Left cardiac atrium (tissue), 4 donors: ENCODE results near the gene DMD. TPM values are rescaled to one million over a fixed set of nuclear protein-coding genes. Genes with fewer than 3 reads are reported as not detected.
"Not testable (repeated sequence)": the region's sequence is repeated elsewhere in the genome, so short reads cannot be mapped to it uniquely, and the experiment has no call there.

ENCODE experiments used
- ATAC-seq, 2 donors: fragments of 200-7000 bp; cut with Tn5 transposase; one replicate each; pipeline ENCODE4 v1.9.1; 2020; ENCODE audit warnings: mild to moderate bottlenecking in 2 of 2, moderate library complexity in 2 of 2
- DNase-seq: peaks from one replicate; pipeline ENCODE4 v3.0.0-alpha.2; 2020
- intact Hi-C, 2 donors: fragments of 100-400 bp; cut with DNase I; formaldehyde crosslinking; loops; one replicate each; pipeline versions ENCODE4 v1.14.1 to v1.15.1; 2022 to 2023
- total RNA-seq, 2 donors: library from RNA; stranded (reverse); fragmentation: NEBNext Ultra II Directional; extraction: Animal tissue kit (Norgen Biotek cat#: 25700); gene quantifications; one replicate each; pipeline ENCODE4 v1.2.1, GENCODE V29; 2021
- donor health status: DM: no; HTN: yes; CAD: no.
- donor health status: DM: no; HTN: yes; CAD: no; lungs with severe emphysema.
- donor health status: DM: yes; HTN: yes; CAD: no.
- donor health status: Dilated cardiomyopathy.

Gene DMD
- total RNA-seq, 2 donors from 2014 or later = 134 to 137 TPM

DNA sequence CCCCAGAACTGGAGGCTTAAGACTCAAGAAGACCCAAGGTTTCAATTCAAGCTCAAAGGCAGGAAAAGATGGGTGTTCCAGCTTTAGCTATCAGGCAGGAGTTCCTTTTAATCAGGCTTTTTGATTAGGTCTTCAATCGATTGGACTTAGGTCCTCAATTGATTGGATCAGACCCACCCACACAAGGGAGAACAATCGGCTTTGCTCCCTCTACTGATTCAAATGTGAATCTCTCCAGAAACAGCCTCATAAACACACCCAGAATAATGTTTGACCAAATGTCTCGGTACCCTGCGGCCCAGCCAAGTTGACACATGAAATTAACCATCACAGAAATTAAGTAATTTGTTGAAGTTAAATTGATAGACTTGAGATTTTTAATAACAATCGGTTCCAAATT, 1222.4 kb downstream of the DMD start:
- intact Hi-C loops = no loop called here

DNA sequence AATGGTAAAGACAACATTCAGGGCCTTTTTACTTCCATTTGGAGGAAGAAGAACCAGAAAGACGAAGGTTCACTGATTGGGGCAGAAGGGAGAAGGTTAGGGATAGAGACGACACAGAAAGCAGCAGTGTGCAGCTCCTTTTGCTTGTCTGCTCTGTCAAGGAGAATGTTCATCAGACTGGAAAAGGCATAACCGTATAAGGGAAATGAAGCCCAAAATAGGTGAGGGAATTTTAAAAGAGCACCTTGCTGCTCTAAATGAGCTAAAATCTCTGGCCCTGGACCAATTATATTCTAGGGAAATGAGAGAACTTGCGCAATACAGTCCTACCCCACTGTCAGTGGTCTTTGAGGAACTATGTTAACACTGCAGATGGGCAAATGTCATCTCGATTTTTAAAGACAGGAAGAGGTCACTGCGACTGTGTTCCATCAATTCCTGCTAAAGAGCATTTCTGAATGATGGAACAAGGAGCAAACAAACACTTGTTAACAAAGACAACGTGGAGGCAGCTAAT, 1229.7 kb downstream of the DMD start:
- intact Hi-C loops = no loop called here
- ATAC-seq = no peak
- DNase-seq = no peak

More for the DNA sequence above, 1222.4 kb downstream of the DMD start:
- no peak for ATAC-seq
- no peak for DNase-seq

DNA sequence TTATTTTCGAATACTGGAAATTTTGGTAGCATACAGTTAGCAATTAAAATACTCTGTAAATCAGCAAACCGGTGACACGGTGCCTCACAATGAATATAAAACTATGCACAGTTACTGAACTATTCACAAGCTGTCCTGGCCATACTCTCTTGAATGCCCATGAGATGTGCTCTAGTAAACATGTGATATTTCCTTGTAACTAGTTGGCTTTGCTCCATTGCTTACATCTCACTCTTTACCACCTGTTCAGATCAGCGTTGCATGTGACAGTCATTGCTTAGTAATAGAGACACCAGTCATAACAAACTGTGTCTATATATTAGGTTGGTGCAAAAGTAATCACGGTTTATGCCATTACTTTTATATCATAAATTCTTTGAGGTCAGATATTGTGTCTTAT, 1241.6 kb downstream of the DMD start:
- ATAC-seq (no peak), DNase-seq (no peak)
- intact Hi-C loops = no loop called here

DNA sequence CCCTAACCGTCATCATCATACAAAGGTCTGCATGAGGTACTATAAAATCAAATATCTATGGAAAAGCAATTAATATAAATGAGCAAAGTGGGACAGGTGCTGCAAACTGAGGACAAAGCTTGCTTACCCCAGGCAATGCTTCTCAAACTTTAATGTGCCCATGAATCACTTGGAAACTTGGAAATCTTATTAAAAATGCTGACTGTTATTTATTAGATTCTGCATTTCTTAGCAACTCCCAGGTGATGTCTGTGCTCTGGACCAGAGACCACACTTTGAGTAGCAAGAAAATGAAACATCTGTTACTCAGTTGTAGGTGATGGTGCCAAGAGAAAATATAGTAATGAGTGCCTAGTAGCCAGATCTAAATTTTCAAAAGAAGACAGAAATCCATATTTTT, 1249.1 kb downstream of the DMD start:
- ATAC-seq (no peak), DNase-seq (no peak)
- intact Hi-C loops = no loop called here

DNA sequence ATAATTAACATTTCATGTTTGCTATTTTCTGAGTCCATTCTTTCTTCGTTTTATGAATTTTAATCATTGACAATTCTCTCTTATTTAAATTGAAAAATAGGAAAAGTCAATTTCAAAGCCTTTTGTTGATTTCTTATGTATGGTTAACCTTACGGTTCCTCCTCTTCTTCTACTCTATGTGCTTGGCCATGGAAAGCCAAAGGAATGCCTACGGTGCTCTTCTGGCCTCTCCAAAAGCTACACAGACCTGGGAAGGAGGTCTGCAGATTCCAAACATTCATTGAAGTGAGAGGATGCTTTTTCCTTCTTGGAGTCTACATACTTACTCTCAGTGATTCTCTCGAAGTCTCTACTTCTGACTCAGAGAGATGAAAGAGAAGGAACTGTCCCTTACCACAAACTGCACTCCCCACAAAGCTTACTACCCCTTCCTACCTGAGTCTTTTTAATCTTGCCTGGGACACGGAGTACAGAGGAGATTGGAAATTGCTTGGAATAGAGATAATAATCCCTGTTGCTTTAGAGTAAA, 1276.4 kb downstream of the DMD start:
- intact Hi-C loops = no loop called here
- DNase-seq = no peak
- ATAC-seq = no peak

DNA sequence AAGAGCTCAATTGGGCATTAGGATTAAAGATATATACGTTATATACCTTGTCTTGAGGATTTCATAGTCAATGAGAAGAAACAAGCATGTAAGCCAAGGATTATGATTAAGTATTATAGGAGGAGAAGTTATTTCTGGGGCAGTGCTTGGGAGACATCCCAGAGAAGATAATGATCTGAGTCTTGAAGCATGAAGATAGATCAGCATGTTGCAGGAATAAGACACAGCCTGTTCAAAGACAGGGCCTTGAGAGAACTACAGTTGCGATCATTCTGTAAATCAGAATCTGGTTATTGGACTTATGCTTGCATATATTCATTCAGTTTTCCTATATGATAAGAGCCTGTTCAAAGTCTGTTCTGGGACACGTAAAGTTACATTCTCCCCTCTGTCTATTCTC, 1277.3 kb downstream of the DMD start:
- DNase-seq (no peak), ATAC-seq (no peak)
- intact Hi-C loops = no loop called here

DNA sequence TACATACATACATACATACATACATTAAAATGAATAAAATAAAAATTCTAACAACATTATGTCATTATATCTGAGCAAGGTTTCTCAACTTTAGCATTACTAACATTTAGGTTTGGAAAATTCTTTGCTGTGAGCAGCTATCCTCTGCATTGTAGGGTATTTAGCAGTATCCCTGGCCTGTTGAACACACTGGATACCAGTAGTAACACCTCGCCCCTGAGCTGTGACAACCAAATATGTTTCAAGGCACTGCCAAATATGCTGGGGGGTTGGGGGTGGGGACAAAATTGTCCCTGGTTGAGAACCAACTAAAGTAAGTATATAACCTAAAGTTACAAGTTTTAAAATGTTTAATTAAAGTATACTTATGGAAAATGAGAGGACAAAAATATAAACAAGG, 1278.6 kb downstream of the DMD start:
- DNase-seq (no peak), ATAC-seq (peak in 1 of 2 donors; percentile 50)
- intact Hi-C loops = no loop called here

DNA sequence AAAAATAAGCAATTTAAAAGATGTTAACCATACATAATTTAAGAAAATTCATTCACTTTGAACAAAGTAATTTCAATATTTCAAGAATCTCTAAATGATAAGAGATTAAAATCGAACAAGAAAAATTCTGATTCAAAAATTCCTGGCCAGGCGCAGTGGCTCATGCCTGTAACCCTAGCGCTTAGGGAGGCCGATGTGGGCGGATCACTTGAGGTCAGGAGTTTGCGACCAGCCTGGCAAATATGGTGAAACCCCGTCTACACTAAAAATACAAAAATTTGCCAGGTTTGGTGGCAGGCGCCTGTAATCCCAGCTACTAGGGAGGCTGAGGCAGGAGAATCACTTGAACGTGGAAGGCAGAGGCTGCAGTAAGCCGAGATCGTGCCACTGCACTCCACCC, 1279.0 kb downstream of the DMD start:
- ATAC-seq, DNase-seq, intact Hi-C loops: not testable (repeated sequence)

DNA sequence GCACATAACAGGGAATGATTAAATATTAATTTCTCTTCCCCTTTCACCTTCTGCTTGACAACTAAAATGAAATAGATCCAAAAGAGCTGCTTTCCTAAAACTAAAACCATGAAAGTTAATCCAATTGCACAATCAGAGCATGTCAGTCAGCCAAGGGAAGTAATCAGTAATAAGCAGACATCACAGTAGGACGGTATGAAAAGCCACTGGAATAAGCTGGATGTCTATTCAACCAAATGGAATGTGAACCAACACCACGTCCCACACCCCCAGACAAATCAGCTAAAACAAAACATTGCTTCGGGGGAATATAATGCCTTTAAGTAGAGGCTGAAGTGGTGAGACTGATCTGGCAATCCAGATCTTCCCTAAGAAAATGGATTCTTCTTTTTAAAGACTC, 1280.1 kb downstream of the DMD start:
- intact Hi-C loops = no loop called here
- DNase-seq (no peak), ATAC-seq (peak in 1 of 2 donors; percentile 70)

DNA sequence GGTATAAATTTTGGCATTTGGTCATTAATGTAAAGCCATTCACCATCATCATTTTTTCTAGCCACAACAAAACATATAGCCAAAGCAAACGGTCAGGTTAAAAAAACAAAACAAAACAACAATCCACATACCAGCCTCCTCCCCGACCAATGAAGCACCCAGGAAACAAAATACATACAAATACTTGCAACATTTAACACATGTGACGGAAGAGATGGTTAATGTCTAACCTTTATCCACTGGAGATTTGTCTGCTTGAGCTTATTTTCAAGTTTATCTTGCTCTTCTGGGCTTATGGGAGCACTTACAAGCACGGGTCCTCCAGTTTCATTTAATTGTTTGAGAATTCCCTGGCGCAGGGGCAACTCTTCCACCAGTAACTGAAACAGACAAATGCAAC, 1282.0 kb downstream of the DMD start:
- ATAC-seq = no peak
- intact Hi-C loops = no loop called here
- DNase-seq = no peak

DNA sequence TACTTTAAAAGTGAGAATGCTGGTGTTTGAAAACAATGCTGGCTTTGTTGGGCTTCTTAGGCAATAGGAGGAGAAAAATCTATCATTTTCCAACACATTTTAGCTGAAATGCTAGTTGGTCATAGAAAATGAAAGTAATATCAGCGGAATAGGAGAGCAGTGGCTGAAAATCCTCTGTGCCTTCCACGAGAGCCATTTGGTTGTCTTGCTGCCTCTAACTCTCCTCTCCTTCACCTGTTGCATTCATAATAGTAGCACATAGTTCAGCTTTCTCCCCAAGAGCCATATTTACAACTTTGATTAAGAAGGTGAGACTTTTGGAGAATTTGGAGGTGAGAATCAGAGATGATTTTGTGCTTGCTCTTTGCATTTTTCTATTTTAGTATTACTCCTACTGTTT, 1290.1 kb downstream of the DMD start:
- ATAC-seq = no peak
- DNase-seq = no peak
- intact Hi-C loops = no loop called here

DNA sequence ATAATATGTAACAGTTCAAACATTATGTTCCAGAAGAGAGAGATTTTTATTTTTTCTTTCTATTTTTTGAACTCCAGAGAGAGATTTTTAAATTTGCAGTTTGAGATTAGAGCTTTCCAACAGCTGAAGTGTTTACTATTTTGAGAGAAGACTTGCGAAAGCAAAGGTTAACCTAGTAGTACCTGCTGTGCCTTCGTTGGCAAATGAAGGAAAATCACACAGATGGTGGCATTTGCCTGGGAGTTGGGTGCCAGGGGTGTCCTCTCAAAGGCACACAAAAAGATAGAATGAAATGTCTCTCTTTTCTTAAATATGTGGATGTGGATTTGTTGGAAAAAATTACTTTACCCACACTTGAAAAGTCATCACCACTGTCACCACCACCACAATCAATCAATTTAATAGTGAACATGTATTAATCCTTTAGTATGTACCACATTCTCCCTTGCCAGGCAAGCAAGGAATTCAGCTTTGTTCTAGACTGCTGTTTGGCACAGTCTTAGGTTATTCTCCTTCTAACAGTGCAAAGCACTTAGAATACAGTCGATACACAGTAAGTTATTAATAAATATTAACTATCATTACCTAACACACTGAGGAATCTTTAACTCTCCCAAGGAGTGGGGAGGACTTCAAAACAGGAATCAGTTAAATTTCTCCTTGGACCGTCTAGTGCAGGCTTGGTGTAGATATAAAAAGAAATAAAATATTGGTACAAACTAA, 1301.3 kb downstream of the DMD start:
- ATAC-seq = no peak
- DNase-seq = no peak
- intact Hi-C loops = no loop called here

DNA sequence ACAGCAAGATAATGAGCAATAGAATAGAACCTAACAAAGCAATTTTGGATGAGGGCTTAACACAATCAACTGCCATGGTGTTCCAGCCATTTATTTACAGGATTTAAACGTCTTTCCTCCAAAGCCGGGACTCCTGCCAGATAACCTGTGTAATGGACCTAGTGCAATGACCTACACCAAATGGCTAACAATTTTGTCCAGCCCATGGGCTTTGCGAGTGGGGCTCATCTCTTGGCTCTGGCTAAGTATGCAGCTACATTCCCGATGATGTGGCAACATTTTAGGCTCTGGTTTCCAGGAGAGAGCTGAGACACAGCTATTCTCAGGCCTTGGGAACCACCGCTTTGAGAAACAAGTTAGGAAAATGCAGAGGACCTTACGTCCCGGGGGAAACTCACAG, 1317.2 kb downstream of the DMD start:
- no peak for ATAC-seq
- intact Hi-C loops = no loop called here
- no peak for DNase-seq

DNA sequence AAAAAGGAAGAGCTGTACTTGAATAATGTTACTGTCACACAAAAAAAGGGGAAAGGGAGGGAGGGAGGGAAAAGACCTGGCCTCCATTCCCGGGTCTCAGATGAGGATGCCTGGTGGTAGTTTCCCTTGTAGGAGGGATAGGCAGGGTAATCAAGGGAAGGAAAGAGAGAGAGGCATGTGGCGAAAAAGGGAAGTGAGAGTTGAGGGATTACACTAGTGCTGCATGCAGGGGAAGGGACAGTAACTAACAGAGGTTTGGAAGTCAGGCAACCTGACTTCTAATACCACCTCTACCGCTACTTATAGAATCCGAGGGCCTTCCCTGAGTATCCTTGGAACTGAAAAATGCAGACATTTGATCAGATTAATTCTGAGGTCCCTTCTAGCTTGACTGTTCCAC, 1317.8 kb downstream of the DMD start:
- intact Hi-C loops = no loop called here
- no peak for ATAC-seq
- no peak for DNase-seq

DNA sequence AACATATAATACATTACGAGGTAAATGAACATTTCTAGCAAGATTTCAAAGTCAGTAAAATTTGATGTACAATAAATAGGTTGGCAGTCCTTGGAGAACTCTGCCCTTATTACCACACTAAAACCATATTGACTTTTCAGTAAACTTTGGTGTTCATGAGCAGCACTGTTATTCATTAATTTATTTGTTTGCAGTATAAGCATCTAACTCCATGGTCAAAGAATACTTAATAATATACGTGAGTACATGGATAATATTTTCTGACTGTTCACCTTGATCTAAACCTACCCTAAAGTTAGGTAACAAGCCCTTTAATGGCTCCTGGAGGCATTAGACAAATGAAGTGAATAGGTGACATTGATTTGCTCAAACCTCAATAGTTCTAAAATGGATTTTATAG, 1322.3 kb downstream of the DMD start:
- ATAC-seq (no peak), DNase-seq (no peak)
- intact Hi-C loops = no loop called here

DNA sequence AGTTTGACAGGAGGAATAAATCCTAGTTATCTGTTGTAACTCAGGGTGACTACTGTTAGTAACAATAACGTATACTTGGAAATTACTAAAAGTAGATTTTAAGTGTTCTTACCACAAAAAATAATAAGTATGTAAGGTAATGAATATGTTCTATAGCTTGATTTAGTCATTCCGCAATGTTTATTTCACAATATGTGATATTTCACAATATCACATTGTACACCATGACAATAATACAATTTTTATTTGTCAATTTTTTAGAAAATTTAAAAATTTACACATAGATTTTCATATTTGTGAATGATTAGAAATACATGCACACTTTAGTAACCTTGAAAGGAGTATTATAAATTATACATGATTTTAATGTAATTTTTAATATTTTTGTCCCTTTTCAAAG, 1326.8 kb downstream of the DMD start:
- intact Hi-C loops = no loop called here
- ATAC-seq = no peak

DNA sequence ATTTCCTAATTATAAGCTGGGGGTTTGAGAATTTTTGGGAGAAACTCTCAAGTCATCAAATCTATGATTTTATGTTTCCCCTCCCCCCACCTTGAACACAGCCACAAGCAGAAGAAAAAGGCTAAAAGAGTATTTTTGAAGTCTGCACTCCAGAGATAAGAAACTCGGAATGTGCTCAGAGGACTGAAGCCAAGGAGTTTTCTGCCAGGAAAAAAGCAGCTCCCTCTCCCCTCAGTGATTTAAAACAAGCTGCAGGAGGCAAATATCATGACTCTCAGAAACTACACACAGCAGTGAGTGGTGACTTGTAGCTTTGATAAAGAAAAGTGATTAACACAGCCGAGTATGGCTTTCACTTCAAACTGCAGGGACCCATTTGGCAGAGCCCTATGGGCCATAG, 1339.3 kb downstream of the DMD start:
- DNase-seq = no peak

More for the DNA sequence above, 1326.8 kb downstream of the DMD start:
- no peak for DNase-seq

DNA sequence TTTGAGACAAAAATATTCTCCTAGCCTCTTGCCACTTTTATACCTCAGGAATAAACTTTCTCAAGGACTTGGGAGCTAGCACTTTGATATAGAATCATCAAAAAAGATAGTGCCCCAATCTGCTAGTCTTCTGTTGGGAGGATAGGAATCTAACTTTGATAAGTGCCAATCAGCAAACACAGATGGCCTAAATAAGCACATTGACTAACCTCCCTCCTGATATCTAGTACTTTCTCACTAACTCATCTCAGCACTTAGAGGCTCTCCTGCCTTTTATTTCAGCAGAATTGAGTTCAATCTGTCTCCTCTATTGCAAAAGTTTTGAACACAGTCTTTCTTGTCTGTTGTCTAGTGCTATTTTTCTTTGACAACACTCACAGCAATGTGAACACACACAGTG, 1341.1 kb downstream of the DMD start:
- ATAC-seq = no peak
- intact Hi-C loops = no loop called here

More for the DNA sequence above, 1339.3 kb downstream of the DMD start:
- peak; percentile 63 to 71 for ATAC-seq
- intact Hi-C loops = no loop called here

DNA sequence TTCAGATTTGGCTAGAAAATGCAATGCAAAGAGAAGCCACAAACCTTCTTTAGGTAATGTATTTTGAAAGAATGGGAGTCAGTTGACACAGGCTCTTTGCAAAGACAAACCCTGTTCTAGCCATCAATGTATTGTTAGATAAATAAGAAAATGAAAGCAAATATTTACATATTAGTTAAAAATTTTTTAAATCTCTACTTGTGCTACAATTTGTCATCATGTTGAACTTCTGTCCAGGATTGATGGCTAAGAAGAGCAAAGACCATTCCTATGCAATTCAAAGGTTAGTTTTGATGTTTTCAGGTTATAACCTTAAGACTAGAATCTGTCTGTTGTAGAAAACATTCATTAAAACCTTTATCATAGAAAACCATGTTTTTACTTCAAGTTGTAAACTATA, 1350.7 kb downstream of the DMD start:
- intact Hi-C loops = no loop called here
- no peak for DNase-seq
- ATAC-seq = no peak

More for the DNA sequence above, 1341.1 kb downstream of the DMD start:
- no peak for DNase-seq

DNA sequence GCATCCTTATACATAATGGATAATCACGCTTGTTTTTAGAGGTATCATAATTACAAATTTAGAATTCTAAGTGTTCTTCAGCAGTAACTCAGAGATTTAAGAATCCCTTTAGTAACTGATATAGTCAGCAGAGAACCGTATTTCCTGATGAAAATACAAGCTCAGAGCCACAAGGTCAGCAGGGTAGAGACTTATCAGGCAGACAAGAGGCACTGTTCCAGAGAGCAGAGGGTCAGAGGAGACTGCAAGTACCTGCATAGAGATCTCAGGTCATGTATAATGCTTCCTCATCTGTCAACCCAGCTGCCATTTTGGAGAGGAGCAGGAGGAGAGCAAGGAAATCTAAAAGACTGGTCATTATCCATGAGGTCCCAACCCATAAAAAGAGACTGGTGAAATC, 1352.4 kb downstream of the DMD start:
- intact Hi-C loops = no loop called here
- no peak for ATAC-seq
- no peak for DNase-seq

DNA sequence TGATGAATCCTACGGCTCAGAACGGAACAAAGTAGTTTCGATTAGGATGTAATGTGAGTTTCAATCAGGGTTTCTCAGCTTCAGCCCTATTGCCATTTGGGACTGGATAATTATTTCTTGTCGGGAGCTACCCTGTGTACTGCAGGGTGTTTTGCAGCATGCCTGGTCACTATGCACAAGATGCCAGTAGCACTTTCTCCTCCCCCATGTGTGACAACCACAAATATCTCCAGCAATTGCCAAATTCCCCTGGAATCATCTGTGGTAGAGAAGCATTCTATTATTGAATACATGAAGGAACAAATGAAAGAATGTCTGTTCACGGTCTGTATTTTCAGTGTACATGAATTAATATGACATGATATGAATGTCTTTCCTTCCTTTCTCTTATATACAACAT, 1356.6 kb downstream of the DMD start:
- DNase-seq (no peak), ATAC-seq (no peak)
- intact Hi-C loops = no loop called here
